Retinal pigment epithelial cell (primary cell): Measurements from ENCODE around the gene HOXD1.

Source experiments
- DNase-seq: peaks from one replicate; pipeline ENCODE4 v3.0.0-alpha.2; 2010; ENCODE audit warnings: low read depth
- H3K4me3 ChIP-seq: 2 replicates; pipeline ENCODE4 v1.5.1; 2011; ENCODE audit warnings: mild to moderate bottlenecking, low read length, control low read depth, moderate library complexity
- CTCF ChIP-seq: conservative IDR thresholded peaks from 2 replicates; pipeline ENCODE4 v1.5.1; 2011; ENCODE audit warnings: low read depth, low read length, control low read depth, inconsistent platforms

Gene HOXD1

GRCh38 chr2:176145085-176145969, 43.1 kb upstream of the HOXD1 start:
- DNase-seq, result no peak
- no peak overlapping the region for H3K4me3 ChIP-seq
- TF ChIP-seq CTCF, result no peak

DNA sequence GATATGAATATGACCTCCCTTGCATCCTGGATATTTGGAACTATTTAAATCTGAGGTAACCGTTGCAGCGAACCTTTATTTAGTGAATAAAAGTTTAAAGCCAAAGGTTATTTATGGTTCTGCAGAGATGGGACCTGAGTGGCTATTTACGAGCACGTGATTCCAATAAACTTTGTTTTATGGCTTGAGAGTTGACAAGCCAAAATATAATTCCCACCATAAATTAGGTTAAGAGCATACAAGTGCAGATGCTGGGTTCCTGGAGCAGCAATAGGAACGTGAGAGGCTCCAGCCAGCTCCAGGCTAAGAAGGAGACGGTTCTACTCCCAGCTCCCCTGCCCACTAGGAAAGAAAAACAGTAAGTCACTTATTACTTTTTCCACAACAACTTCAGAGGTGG, 42.4 kb upstream of the HOXD1 start:
- no peak for DNase-seq
- no peak overlapping the region for H3K4me3 ChIP-seq
- TF ChIP-seq CTCF, result no peak

GRCh38 chr2:176146645-176147044, 41.8 kb upstream of the HOXD1 start:
- DNase-seq, result no peak
- H3K4me3 ChIP-seq, result no peak overlapping the region
- TF ChIP-seq CTCF, result no peak

GRCh38 chr2:176147210-176147799, 41.2 kb upstream of the HOXD1 start:
- no peak overlapping the region for H3K4me3 ChIP-seq
- no peak for TF ChIP-seq CTCF
- DNase-seq, result no peak

DNA sequence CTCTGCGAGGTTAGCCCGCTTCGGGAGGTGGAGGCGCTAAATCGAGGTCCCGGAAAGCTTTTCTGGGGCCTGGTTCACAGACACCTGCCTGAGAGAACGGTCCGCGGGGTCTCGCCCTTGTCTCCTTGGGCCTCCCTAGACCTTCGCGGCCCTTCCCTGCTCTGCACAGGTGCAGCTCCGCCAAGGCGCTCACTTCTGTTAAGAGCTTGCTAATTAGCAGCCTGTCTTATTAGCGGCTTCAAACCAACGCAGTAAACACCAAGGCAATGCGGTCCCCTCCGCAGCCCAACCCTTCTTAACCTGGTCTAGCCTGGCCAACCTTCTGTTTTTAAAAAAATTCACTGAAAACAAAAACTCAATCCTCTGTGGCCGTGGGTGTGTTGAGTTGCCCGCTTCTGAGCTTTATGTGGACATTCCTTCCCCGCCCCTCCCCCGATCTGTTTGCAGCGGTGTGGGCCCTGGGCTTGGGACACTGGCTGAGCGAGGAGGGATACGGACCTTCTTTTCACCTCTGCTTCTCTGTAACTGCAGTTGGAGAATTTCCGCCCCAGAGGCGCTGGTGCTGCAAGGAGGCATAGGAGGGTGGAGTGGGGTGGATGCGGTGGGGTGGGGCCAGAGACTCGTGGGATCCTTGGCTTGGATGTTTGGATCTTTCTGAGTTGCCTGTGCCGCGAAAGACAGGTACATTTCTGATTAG, 40.5 kb upstream of the HOXD1 start:
- no peak overlapping the region for H3K4me3 ChIP-seq
- TF ChIP-seq CTCF, result no peak
- DNase-seq, result no peak

GRCh38 chr2:176148751-176149421, 39.6 kb upstream of the HOXD1 start:
- no peak for TF ChIP-seq CTCF
- no peak overlapping the region for H3K4me3 ChIP-seq
- DNase-seq, result no peak
